Stimulated activated CD8-positive, alpha-beta memory T cell treated with anti-CD3 and anti-CD28 coated beads, Interleukin-4, amount 100 ng/mL, for 48 hours (primary cell): ENCODE results near the gene GJD3.

ENCODE experiments used
- DNase-seq: peaks from one replicate; pipeline ENCODE4 v3.0.0-alpha.2; 2020

Gene GJD3

GRCh38 chr17:40366861-40367518 is 2.5 kb upstream of the GJD3 start:
- DNase-seq: no peak

- no peak for DNase-seq
Measured at GRCh38 chr17:40366076-40366860, 1.7 kb upstream of the GJD3 start.

- no peak for DNase-seq
Measured at GRCh38 chr17:40364906-40365305, 369 bp upstream of the GJD3 start.

- no peak for DNase-seq
Measured at GRCh38 chr17:40363111-40363827, 1.3 kb downstream of the GJD3 start.

GRCh38 chr17:40362696-40363110 is 1.8 kb downstream of the GJD3 start:
- DNase-seq: peak; percentile 90

GRCh38 chr17:40361925-40362695 is 2.4 kb downstream of the GJD3 start:
- DNase-seq: no peak

GRCh38 chr17:40361063-40361924 is 3.2 kb downstream of the GJD3 start:
- DNase-seq: no peak

GRCh38 chr17:40360091-40360490 is 4.4 kb downstream of the GJD3 start:
- DNase-seq: no peak

GRCh38 chr17:40358323-40359038 is 6.1 kb downstream of the GJD3 start:
- peak; percentile 97 for DNase-seq

GRCh38 chr17:40356990-40357881 is 7.3 kb downstream of the GJD3 start:
- no peak for DNase-seq

- DNase-seq: no peak
Measured at GRCh38 chr17:40355804-40356758, 8.5 kb downstream of the GJD3 start.

GRCh38 chr17:40355123-40355803 is 9.3 kb downstream of the GJD3 start:
- DNase-seq: peak; percentile 93

GRCh38 chr17:40354221-40355122 is 10.1 kb downstream of the GJD3 start:
- no peak for DNase-seq

- no peak for DNase-seq
Measured at GRCh38 chr17:40352779-40353394, 11.7 kb downstream of the GJD3 start.

- DNase-seq: no peak
Measured at GRCh38 chr17:40352237-40352778, 12.2 kb downstream of the GJD3 start.
